HepG2 (cell line): ENCODE measurements around the gene CUL4A. TPM values are rescaled to one million over a fixed set of nuclear protein-coding genes. Genes with fewer than 3 reads are reported as not detected.

Experiments
- AGO1 ChIP-seq: fragments of 200-400 bp; formaldehyde crosslinking; IDR thresholded peaks from 2 replicates; pipeline ENCODE4 v1.6.1; 2017; ENCODE audit warnings: mild to moderate bottlenecking, low read depth, low read length, moderate library complexity; ENCODE audit not compliant: poor library complexity, severe bottlenecking
- CBX2 ChIP-seq, 2 experiments: fragments of 200-600 bp in 1 of 2; sonication (generic); formaldehyde crosslinking in 1 of 2; IDR thresholded peaks; 2 replicates each; pipeline versions ENCODE4 v1.7.0 to v1.8.1; 2018 to 2022; ENCODE audit warnings: low read depth in 2 of 2, low read length in 1 of 2, mild to moderate bottlenecking in 1 of 2, missing genetic modification reagents in 1 of 2
- CENPT ChIP-seq: sonication (generic); formaldehyde crosslinking; IDR thresholded peaks from 2 replicates; pipeline ENCODE4 v1.8.0; 2022; ENCODE audit warnings: low read depth, mild to moderate bottlenecking, moderate library complexity, missing genetic modification reagents
- ELF4 ChIP-seq: sonication (generic); formaldehyde crosslinking; IDR thresholded peaks from 2 replicates; pipeline ENCODE4 v1.5.0; 2020; ENCODE audit warnings: missing genetic modification reagents, mild to moderate bottlenecking, moderate library complexity, borderline replicate concordance
- IKZF1 ChIP-seq: fragments of 450-650 bp; IDR thresholded peaks from 2 replicates; pipeline ENCODE4 v1.7.1; 2016
- MBD4 ChIP-seq: IDR thresholded peaks from 2 replicates; pipeline ENCODE4 v1.6.1; 2012; ENCODE audit warnings: low read length, inconsistent platforms, borderline replicate concordance
- MTF1 ChIP-seq: sonication (generic); formaldehyde crosslinking; IDR thresholded peaks from 2 replicates; pipeline ENCODE4 v1.5.0; 2020; ENCODE audit warnings: missing genetic modification reagents
- NCOR1 ChIP-seq: fragments of 200-600 bp; sonication (generic); IDR thresholded peaks from 2 replicates; pipeline ENCODE4 v1.7.0; 2017; ENCODE audit warnings: antibody characterized with exemption, low read length, borderline replicate concordance
- POLR2AphosphoS5 ChIP-seq: IDR thresholded peaks from 2 replicates; pipeline ENCODE4 v1.6.1; 2012; ENCODE audit warnings: low read depth, low read length
- TBP ChIP-seq: sonication (generic); formaldehyde crosslinking; IDR thresholded peaks from 2 replicates; pipeline ENCODE4 v1.5.0; 2020; ENCODE audit warnings: missing genetic modification reagents
- TBX3 ChIP-seq: fragments of 450-650 bp; IDR thresholded peaks from 2 replicates; pipeline ENCODE4 v1.6.1; 2017; ENCODE audit warnings: antibody characterized with exemption, mild to moderate bottlenecking, inconsistent platforms, borderline replicate concordance
- ZBTB20 ChIP-seq: sonication (generic); formaldehyde crosslinking; IDR thresholded peaks from 2 replicates; pipeline ENCODE4 v1.8.1; 2023; ENCODE audit warnings: missing genetic modification reagents, low read depth, mild to moderate bottlenecking, borderline replicate concordance
- ZNF75D ChIP-seq: sonication (generic); formaldehyde crosslinking; IDR thresholded peaks from 2 replicates; pipeline ENCODE4 v1.8.1; 2023; ENCODE audit warnings: missing genetic modification reagents, mild to moderate bottlenecking, borderline replicate concordance
- ZNF850 ChIP-seq: sonication (generic); formaldehyde crosslinking; conservative IDR thresholded peaks from 2 replicates; pipeline ENCODE4 v1.9.0; 2021; ENCODE audit warnings: mild to moderate bottlenecking, missing genetic modification reagents
- ZSCAN31 ChIP-seq: sonication (generic); formaldehyde crosslinking; IDR thresholded peaks from 2 replicates; pipeline ENCODE4 v1.5.0; 2020; ENCODE audit warnings: low read depth, mild to moderate bottlenecking, missing genetic modification reagents
- polyA plus RNA-seq, 8 experiments: library from polyadenylated mRNA; depleted of rRNA in 3 of 8; stranded (reverse) in 7 of 8; unstranded in 1 of 8; fragments of >200 nt; fragmentation: Illumina TruSeq in 4 of 8; extraction: Trizol in 4 of 8; gene quantifications; 2 replicates each; pipeline versions ENCODE4 v1.2.1 to v1.2.3, GENCODE V29; 2011 to 2016; ENCODE audit warnings: low read depth in 4 of 8, missing spikeins in 1 of 8, mixed read lengths in 1 of 8; ENCODE audit not compliant: insufficient read depth in 1 of 8
- total RNA-seq, 5 experiments: library from RNA; depleted of rRNA; stranded (reverse); fragments of >200 nt; fragmentation: Illumina TruSeq; extraction: Trizol; gene quantifications; 2 replicates each; pipeline ENCODE4 v1.2.3, GENCODE V29; 2016; ENCODE audit warnings: low read depth in 1 of 5
- TF ChIP-seq, protein P1 (sequence below): sonication (generic); formaldehyde crosslinking; IDR thresholded peaks from 2 replicates; pipeline ENCODE4 v1.9.0; 2021; ENCODE audit warnings: missing genetic modification reagents, borderline replicate concordance
- TF ChIP-seq, protein P2 (sequence below): sonication (generic); formaldehyde crosslinking; IDR thresholded peaks from 2 replicates; pipeline ENCODE4 v1.4.0; 2020; ENCODE audit warnings: missing genetic modification reagents, low read depth, mild to moderate bottlenecking, borderline replicate concordance

The CUL4A gene
- total and polyA plus RNA-seq, 2 of the 13 experiments (the other 11 are each of a cell fraction or from before 2014, with no cell fraction given): 51.2 to 75.3 TPM

DNA sequence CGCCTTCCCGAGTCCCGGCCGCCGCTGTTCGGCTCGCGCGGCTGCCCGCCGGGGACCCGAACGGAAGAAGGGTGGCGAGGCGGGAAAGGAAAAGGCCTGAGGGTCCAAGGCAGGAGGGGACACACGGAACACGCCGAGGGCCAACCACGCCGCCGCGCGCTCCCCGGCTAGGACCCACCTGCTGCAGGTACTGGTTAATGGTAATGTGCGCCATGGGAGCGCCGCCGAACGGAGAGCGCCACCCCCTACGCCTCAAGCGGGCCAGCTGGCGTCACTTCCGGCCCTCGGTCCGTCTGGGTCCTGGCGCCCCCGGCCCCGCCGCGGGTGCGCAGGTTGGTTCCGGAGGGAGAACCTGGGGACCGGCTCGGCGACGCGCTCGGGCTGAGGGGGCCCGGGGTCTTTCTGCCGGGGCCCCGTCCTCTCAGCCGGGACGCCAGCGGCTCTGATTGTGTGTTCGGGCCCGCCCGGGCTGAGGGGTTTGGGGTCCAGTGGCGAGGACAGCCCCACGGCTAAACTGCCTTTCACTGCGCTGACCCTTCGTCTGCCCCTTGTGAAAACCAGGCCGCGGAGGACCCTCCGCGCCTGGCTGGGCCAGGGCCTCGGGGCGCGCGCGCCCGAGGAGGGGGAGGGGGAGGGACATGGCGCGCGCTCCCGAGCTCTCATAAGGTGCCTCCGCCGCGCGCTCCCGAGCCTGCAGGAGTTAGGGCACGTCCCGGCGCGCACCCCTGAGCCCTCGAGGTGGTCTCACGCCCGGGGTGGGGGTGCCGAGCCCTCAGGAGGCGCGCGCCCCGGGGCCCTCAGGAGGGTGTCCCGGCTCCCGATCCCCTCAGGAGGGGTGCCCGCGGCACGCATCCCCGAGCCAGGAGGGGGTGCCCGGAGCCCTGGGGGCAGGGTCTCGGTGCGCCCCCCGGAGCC, 735 bp upstream of the CUL4A start, which contains the start of gene PCID2 (continued):
- TF ChIP-seq, protein P1, sequence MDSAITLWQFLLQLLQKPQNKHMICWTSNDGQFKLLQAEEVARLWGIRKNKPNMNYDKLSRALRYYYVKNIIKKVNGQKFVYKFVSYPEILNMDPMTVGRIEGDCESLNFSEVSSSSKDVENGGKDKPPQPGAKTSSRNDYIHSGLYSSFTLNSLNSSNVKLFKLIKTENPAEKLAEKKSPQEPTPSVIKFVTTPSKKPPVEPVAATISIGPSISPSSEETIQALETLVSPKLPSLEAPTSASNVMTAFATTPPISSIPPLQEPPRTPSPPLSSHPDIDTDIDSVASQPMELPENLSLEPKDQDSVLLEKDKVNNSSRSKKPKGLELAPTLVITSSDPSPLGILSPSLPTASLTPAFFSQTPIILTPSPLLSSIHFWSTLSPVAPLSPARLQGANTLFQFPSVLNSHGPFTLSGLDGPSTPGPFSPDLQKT (CRISPR knock-in tag): no peak
- no peak for TF ChIP-seq MBD4
- no peak for TF ChIP-seq IKZF1
- TF ChIP-seq ZNF850 (CRISPR knock-in tag): peak; percentile 85
- TF ChIP-seq AGO1: peak; percentile 78
- TF ChIP-seq CBX2 (IDR thresholded peaks at IDR 0.05; ENCODE audit: low read depth, low read length): no peak
- no peak for TF ChIP-seq CBX2 (CRISPR knock-in tag; IDR thresholded peaks at IDR 0.05; ENCODE audit: low read depth)
- TF ChIP-seq POLR2AphosphoS5: peak; percentile 69
- no peak for TF ChIP-seq ZNF75D (CRISPR knock-in tag)
- TF ChIP-seq ZBTB20 (CRISPR knock-in tag): peak; percentile 36
- TF ChIP-seq TBP (CRISPR knock-in tag): no peak
- peak; percentile 33; the same call in 1 of the 2 replicates for TF ChIP-seq ZSCAN31 (CRISPR knock-in tag)
- TF ChIP-seq MTF1 (CRISPR knock-in tag): peak; percentile 52
- TF ChIP-seq CENPT (CRISPR knock-in tag): no peak
- TF ChIP-seq, protein P2, sequence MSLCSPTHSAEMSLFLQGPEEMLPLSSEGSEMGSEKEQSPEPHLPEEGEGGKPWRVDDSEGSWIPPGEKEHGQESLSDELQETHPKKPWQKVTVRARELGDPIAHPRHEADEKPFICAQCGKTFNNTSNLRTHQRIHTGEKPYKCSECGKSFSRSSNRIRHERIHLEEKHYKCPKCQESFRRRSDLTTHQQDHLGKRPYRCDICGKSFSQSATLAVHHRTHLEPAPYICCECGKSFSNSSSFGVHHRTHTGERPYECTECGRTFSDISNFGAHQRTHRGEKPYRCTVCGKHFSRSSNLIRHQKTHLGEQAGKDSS (CRISPR knock-in tag): peak; percentile 92
- peak; percentile 26; the same call in 1 of the 2 replicates for TF ChIP-seq ELF4 (CRISPR knock-in tag)
- TF ChIP-seq NCOR1: peak; percentile 20; the same call in 1 of the 2 replicates
- no peak for TF ChIP-seq TBX3
